ENCODE measurements around the gene PACS2. TPM values are rescaled to one million over a fixed set of nuclear protein-coding genes. Genes with fewer than 3 reads are reported as not detected.
A peak's percentile ranks its signal among the peaks of the same experiment; 100 is the strongest.

PACS2 gene
- total and polyA plus RNA-seq, 2 donors (not counting 1 experiment from before 2014, with no cell fraction given), result 65.6 to 70.7 TPM

DNA sequence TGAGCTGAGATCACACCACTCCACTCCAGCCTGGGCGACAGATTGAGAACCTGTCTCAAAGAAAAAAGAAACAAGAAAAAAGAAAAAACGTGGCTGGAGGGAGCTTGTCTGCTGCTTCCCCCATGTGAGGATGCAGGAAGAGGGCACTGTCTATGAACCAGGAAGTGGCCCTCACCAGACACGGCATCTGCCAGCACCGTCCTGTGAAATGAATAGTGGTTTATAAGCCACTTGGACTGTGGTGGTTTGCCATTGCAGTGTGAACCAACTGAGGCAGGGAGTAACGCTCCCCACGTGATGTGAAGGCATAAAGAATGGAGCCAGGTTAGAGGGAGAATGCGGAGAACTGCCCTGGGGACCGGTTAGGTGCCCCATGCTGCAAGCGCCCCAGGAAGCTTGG, 9.2 kb upstream of the PACS2 start:
- H3K27me3 ChIP-seq (replicated peaks in 1 of 4; ENCODE audit: control extremely low read depth in 1 of 4, control insufficient read depth in 3 of 4, insufficient read depth in 4 of 4, low read length in 3 of 4), result no peaks in the 10 kb centered on the region
- H3K9ac ChIP-seq (ENCODE audit: low read length), result no peak overlapping the region
- Mint-ChIP-seq H3K4me1 (peaks cover 7% of the 10 kb centered on the region), H3K27ac (no peak overlapping the region), H3K27me3 (no peaks in the 10 kb centered on the region), H3K9me3 (ENCODE audit: insufficient read depth) (no peaks in the 10 kb centered on the region), H3K4me3 (no peak overlapping the region)
- no peak overlapping the region for H3K4me3 ChIP-seq (ENCODE audit: control extremely low read depth in 1 of 5, extremely low read depth in 1 of 5, insufficient read depth in 1 of 5, low read depth in 2 of 5, low read length in 4 of 5)
- H3K27ac ChIP-seq (ENCODE audit: low read length in 2 of 2), result peak overlapping the region in 1 of 2 donors; percentile 9
- ChIA-PET POLR2A (no interaction called here), CTCF (no interaction called here)
- ATAC-seq (ENCODE audit: low read depth) (no peak), DNase-seq (no peak)
- WGBS (ENCODE audit: insufficient coverage), result 46% methylated on average over 8 of the region's 9 CpGs
- H3K4me2 ChIP-seq (replicated peaks; ENCODE audit: low read depth, low read length, poor library complexity, severe bottlenecking), result no peak overlapping the region
- H3K4me1 ChIP-seq (ENCODE audit: control insufficient read depth in 2 of 2, insufficient read depth in 2 of 2, low read length in 2 of 2), result peaks cover 7 to 9% of the 10 kb centered on the region in 2 donors
- intact Hi-C loops (cut with micrococcal nuclease), result no loop called here
- H3K9me3 ChIP-seq (ENCODE audit: control extremely low read depth in 1 of 3, control insufficient read depth in 2 of 3, insufficient read depth in 1 of 3, low read length in 2 of 3), result no peaks in the 10 kb centered on the region
- no peak overlapping the region for H2AFZ ChIP-seq (ENCODE audit: insufficient read depth, low read depth, low read length, poor library complexity, severe bottlenecking)
- H3K79me2 ChIP-seq (ENCODE audit: control insufficient read depth, insufficient read depth, low read length), result no peaks in the 10 kb centered on the region
- TF ChIP-seq, protein P1, sequence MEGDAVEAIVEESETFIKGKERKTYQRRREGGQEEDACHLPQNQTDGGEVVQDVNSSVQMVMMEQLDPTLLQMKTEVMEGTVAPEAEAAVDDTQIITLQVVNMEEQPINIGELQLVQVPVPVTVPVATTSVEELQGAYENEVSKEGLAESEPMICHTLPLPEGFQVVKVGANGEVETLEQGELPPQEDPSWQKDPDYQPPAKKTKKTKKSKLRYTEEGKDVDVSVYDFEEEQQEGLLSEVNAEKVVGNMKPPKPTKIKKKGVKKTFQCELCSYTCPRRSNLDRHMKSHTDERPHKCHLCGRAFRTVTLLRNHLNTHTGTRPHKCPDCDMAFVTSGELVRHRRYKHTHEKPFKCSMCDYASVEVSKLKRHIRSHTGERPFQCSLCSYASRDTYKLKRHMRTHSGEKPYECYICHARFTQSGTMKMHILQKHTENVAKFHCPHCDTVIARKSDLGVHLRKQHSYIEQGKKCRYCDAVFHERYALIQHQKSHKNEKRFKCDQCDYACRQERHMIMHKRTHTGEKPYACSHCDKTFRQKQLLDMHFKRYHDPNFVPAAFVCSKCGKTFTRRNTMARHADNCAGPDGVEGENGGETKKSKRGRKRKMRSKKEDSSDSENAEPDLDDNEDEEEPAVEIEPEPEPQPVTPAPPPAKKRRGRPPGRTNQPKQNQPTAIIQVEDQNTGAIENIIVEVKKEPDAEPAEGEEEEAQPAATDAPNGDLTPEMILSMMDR (IDR thresholded peaks at IDR 0.05), result no peak
- no peak for TF ChIP-seq EZH2 (IDR thresholded peaks at IDR 0.05; ENCODE audit: borderline replicate concordance, insufficient read depth, low read depth, low read length, poor library complexity, severe bottlenecking)
- H3K36me3 ChIP-seq (replicated peaks in 1 of 2; ENCODE audit: control extremely low read depth in 1 of 2, control insufficient read depth in 1 of 2, extremely low read depth in 1 of 2, insufficient read depth in 2 of 2, low read length in 1 of 2), result no peaks in the 10 kb centered on the region
- no peaks in the 10 kb centered on the region for H4K20me1 ChIP-seq (ENCODE audit: control insufficient read depth, insufficient read depth, low read length, poor library complexity, severe bottlenecking)

DNA sequence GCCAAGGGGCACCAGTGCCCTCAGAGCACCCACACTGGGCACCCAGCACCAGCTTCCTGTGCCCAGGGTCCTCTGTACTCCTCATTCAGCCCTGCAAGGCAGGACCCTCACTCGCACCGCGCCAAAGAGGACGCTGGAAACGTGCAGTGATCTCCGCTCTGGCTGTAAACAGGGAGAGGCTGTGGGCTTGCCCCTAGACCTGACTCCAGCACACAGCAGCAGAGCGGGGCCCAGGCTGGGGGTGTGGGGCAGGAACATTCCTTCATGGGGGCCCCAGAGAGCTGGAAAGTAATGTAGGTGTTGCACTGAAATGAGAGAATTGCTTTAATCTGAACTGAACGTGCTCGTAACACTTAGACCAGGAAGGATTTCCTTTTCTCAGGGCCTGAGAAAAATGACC, 8.8 kb upstream of the PACS2 start:
- Mint-ChIP-seq H3K9me3 (ENCODE audit: insufficient read depth) (no peaks in the 10 kb centered on the region), H3K27me3 (no peaks in the 10 kb centered on the region), H3K4me3 (no peak overlapping the region), H3K4me1 (peaks cover 7% of the 10 kb centered on the region), H3K27ac (no peak overlapping the region)
- no peaks in the 10 kb centered on the region for H3K79me2 ChIP-seq (ENCODE audit: control insufficient read depth, insufficient read depth, low read length)
- TF ChIP-seq, protein P1 (IDR thresholded peaks at IDR 0.05), result no peak
- no peak for TF ChIP-seq EZH2 (IDR thresholded peaks at IDR 0.05; ENCODE audit: borderline replicate concordance, insufficient read depth, low read depth, low read length, poor library complexity, severe bottlenecking)
- H3K36me3 ChIP-seq (replicated peaks in 1 of 2; ENCODE audit: control extremely low read depth in 1 of 2, control insufficient read depth in 1 of 2, extremely low read depth in 1 of 2, insufficient read depth in 2 of 2, low read length in 1 of 2), result no peaks in the 10 kb centered on the region
- no peak overlapping the region for H2AFZ ChIP-seq (ENCODE audit: insufficient read depth, low read depth, low read length, poor library complexity, severe bottlenecking)
- 88% methylated on average over 9 of the region's 9 CpGs for WGBS (ENCODE audit: insufficient coverage)
- no peaks in the 10 kb centered on the region for H3K27me3 ChIP-seq (replicated peaks in 1 of 4; ENCODE audit: control extremely low read depth in 1 of 4, control insufficient read depth in 3 of 4, insufficient read depth in 4 of 4, low read length in 3 of 4)
- CTCF ChIA-PET, result no interaction called here
- ATAC-seq (ENCODE audit: low read depth) (no peak), DNase-seq (no peak)
- H4K20me1 ChIP-seq (ENCODE audit: control insufficient read depth, insufficient read depth, low read length, poor library complexity, severe bottlenecking), result no peaks in the 10 kb centered on the region
- no peak overlapping the region for H3K27ac ChIP-seq (ENCODE audit: low read length in 2 of 2)
- intact Hi-C loops (cut with micrococcal nuclease), result no loop called here
- no peak overlapping the region for H3K4me3 ChIP-seq (ENCODE audit: control extremely low read depth in 1 of 5, extremely low read depth in 1 of 5, insufficient read depth in 1 of 5, low read depth in 2 of 5, low read length in 4 of 5)
- POLR2A ChIA-PET, result no interaction called here
- no peak overlapping the region for H3K9ac ChIP-seq (ENCODE audit: low read length)
- H3K9me3 ChIP-seq (ENCODE audit: control extremely low read depth in 1 of 3, control insufficient read depth in 2 of 3, insufficient read depth in 1 of 3, low read length in 2 of 3), result no peaks in the 10 kb centered on the region
- no peak overlapping the region for H3K4me2 ChIP-seq (replicated peaks; ENCODE audit: low read depth, low read length, poor library complexity, severe bottlenecking)
- H3K4me1 ChIP-seq (ENCODE audit: control insufficient read depth in 2 of 2, insufficient read depth in 2 of 2, low read length in 2 of 2), result peaks cover 7 to 9% of the 10 kb centered on the region in 2 donors
